Ishikawa (cell line): ENCODE data around the gene HOXB8.

Experiments
- CEBPB ChIP-seq: IDR thresholded peaks from 2 replicates; pipeline ENCODE4 v1.6.1; 2012
- CREB1 ChIP-seq: IDR thresholded peaks from 2 replicates; pipeline ENCODE4 v1.6.1; 2012; ENCODE audit warnings: low read depth
- EGR1 ChIP-seq: IDR thresholded peaks from 2 replicates; pipeline ENCODE4 v1.6.1; 2012
- EP300 ChIP-seq: IDR thresholded peaks from 2 replicates; pipeline ENCODE4 v1.6.1; 2012; ENCODE audit warnings: borderline replicate concordance
- FOXM1 ChIP-seq: IDR thresholded peaks from 2 replicates; pipeline ENCODE4 v1.6.1; 2012; ENCODE audit warnings: low read depth, borderline replicate concordance
- MAX ChIP-seq: IDR thresholded peaks from 2 replicates; pipeline ENCODE4 v1.6.1; 2012
- NFIC ChIP-seq: IDR thresholded peaks from 2 replicates; pipeline ENCODE4 v1.6.1; 2012
- RAD21 ChIP-seq: IDR thresholded peaks from 2 replicates; pipeline ENCODE4 v1.6.1; 2012; ENCODE audit warnings: low read depth
- REST ChIP-seq: IDR thresholded peaks from 2 replicates; pipeline ENCODE4 v1.6.1; 2012; ENCODE audit warnings: low read depth, mild to moderate bottlenecking
- TAF1 ChIP-seq: IDR thresholded peaks from 2 replicates; pipeline ENCODE4 v1.6.1; 2012; ENCODE audit warnings: low read depth, mild to moderate bottlenecking
- TCF12 ChIP-seq: IDR thresholded peaks from 2 replicates; pipeline ENCODE4 v1.6.1; 2012; ENCODE audit warnings: low read depth
- TEAD4 ChIP-seq: IDR thresholded peaks from 2 replicates; pipeline ENCODE4 v1.6.1; 2012
- USF1 ChIP-seq: IDR thresholded peaks from 2 replicates; pipeline ENCODE4 v1.6.1; 2012
- YY1 ChIP-seq: IDR thresholded peaks from 2 replicates; pipeline ENCODE4 v1.6.1; 2012; ENCODE audit warnings: low read depth
- ZBTB7A ChIP-seq: IDR thresholded peaks from 2 replicates; pipeline ENCODE4 v1.6.1; 2012; ENCODE audit warnings: low read depth

The HOXB8 gene

GRCh38 chr17:48569674-48570324, 45.3 kb downstream of the HOXB8 start:
- TF ChIP-seq EGR1 (no peak), TCF12 (no peak), MAX (no peak), TEAD4 (no peak), FOXM1 (no peak), TAF1 (no peak), YY1 (no peak), NFIC (no peak), REST (no peak), EP300 (no peak), CREB1 (no peak), USF1 (no peak)

- TF ChIP-seq NFIC = no peak
Measured at GRCh38 chr17:48569240-48569582, 45.9 kb downstream of the HOXB8 start.

GRCh38 chr17:48568499-48569239, 46.4 kb downstream of the HOXB8 start:
- TF ChIP-seq USF1 (peak; percentile 64), ZBTB7A (no peak), TCF12 (peak; percentile 26; the same call in 1 of the 2 replicates), EP300 (peak; percentile 20; the same call in 1 of the 2 replicates)

GRCh38 chr17:48567646-48568354, 47.3 kb downstream of the HOXB8 start:
- TF ChIP-seq CREB1 (no peak), NFIC (no peak), FOXM1 (no peak), TCF12 (no peak), TEAD4 (no peak), CEBPB (no peak), MAX (no peak), TAF1 (no peak), REST (no peak), YY1 (no peak), EP300 (no peak), USF1 (no peak), ZBTB7A (no peak), EGR1 (no peak), RAD21 (no peak)

GRCh38 chr17:48567209-48567608, 47.9 kb downstream of the HOXB8 start:
- TF ChIP-seq EGR1 = no peak
- no peak for TF ChIP-seq TEAD4

GRCh38 chr17:48566717-48567116, 48.4 kb downstream of the HOXB8 start:
- TF ChIP-seq EGR1 (no peak), MAX (no peak), NFIC (no peak), REST (no peak), FOXM1 (no peak), ZBTB7A (no peak), EP300 (no peak), TAF1 (no peak)
